GM04503 (cell line): ENCODE results near the gene GATA3.

Experiments used
- DNase-seq: peaks from one replicate; pipeline ENCODE4 v3.0.0-alpha.2; 2012; ENCODE audit warnings: low read depth

GATA3 gene

GRCh38 chr10:8102708-8103401 lies 48.4 kb downstream of the GATA3 start:
- DNase-seq, result no peak

- DNase-seq, result no peak
Observed at GRCh38 chr10:8103543-8103942, 49.1 kb downstream of the GATA3 start.

- DNase-seq, result no peak
Observed at GRCh38 chr10:8104005-8104404, 49.5 kb downstream of the GATA3 start.

DNA sequence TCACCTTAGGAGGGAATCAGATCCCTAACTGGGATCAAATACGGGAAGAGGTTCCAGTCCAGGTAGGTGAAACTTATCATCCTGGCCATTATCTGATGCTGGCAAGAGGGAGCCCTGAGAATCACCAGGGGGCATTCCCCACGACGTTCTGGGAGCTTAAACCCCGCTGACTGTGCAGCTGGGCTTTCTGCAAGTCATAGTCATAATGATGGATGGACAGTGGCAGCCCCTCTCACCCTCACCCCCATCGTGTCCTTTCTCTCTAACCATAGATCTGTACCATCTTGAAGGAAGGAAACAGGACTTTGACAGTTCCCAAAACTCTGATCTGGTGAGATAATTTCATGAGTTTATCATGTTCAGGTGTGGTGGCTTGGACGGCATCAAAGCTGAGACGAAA lies 50.2 kb downstream of the GATA3 start:
- DNase-seq, result no peak

GRCh38 chr10:8105932-8106331 lies 51.4 kb downstream of the GATA3 start:
- no peak for DNase-seq

DNA sequence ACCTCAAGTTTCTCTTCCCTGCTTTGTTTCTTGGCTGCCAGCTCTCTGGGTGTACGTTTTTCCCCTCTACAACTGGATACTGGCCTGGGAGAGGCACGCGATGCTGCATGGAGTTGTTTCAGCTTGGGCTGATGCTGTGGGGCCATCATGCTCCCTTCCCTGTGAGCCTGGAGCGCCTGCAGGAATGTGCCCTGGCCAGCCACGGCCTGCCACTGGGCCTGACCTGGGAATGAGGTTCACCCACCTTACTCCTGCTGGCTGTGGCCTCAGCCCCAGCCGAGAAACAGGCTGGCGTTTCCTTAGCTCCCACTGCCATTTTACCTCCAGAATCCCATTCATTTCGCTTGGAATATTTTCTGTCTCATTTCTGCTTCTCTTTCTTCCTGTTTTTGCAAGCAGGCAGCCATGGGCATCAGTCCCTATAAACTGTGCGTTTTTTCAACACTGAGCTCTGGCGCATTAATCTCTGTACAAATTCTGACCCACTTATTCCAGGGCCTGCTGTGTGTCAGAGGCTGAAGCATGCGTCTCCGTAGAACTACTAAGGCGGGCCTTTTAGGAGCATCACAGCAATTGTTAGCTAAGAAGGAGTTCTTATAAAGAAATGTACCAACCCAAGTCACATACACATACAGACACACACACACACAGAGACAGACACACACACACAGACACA lies 57.9 kb downstream of the GATA3 start:
- DNase-seq, result no peak

- no peak for DNase-seq
Observed at GRCh38 chr10:8112942-8113442, 58.5 kb downstream of the GATA3 start.

DNA sequence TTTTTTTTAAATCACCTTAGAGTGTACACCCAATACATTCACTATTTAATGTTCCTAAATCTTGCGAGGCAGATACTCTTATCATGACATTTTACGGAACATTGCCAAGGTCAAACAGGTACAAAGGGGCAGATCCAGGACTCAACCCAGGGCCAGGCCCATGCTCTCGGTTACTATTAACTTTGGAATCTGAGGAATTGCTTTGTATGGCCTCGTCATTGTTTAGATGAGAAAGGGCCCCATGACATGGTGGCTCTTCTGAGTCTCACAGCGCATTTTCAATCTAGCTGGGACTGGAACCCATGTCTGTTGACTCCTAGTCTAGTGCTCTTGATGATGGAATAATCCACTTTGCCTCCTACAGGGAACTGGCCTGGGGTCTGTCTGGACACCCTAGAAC lies 59.1 kb downstream of the GATA3 start:
- no peak for DNase-seq

DNA sequence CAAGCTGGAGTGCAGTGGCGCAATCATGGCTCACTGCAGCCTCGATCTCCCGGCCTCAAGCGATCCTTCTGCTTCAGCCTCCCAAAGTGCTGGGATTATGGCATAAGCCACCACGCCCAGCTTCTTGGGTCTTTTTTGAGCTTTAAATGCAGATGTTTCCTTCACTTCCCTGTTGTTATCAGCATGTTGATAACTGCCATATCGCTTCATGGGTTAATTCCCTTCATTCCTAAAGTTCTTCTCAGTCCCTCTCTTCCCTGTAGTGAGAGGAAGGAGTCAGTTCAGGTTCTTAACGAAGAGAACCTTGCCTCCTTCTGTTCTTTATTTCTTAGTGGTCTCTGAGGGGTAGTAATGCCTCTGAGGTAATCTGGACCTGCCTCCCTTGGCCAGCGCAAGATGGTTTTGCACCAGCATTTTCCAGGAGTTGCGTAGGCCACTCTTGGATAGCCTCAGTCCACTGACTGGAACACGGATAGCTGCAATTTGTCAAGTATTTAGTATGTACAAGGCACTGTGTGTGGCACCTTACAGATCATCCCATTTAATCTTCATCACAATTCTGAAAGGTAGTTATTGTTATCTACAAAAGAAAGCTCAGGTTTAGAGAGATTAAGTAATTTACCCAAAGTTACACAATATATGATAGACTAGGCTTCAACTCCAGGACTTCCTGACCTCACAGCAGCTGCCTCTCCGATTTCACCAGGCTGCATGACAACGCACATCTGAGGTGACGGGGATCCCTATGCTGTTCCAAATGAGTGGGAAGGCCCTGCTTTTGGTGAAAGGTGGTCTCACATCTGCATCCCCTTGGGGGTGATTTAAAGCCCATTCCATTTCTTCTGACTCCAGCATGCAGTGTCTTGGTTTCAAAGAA lies 60.5 kb downstream of the GATA3 start:
- DNase-seq, result no peak

GRCh38 chr10:8115618-8115980 lies 61.1 kb downstream of the GATA3 start:
- no peak for DNase-seq

GRCh38 chr10:8116474-8116873 lies 62.0 kb downstream of the GATA3 start:
- DNase-seq, result no peak

DNA sequence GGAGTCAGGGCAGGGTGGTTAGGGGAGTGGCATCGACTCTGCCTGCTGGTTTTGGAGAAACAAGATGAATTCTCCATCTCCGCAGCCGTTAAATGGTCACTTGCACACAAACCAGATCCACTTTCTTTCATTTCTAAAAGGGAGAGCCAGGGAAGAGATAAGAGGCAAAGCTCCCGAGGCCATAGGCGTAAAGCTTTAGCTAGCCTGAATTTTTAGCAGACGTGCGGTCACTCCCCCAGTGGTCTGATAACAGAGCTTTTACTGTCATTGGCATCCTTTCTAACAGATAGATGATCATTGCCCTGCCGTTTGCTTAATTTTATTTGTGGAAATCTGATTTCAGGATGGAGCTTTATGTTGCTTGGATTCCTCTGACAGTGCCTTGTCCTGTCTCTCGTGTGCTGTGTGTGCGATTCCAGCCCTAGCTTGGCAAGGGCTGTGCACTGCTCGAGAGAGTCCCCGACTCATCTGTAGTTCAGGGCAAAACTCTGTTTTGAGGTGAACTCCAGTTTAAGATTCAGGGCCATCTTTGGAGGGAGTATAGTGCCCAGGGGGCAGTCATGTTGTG lies 62.5 kb downstream of the GATA3 start:
- no peak for DNase-seq

DNA sequence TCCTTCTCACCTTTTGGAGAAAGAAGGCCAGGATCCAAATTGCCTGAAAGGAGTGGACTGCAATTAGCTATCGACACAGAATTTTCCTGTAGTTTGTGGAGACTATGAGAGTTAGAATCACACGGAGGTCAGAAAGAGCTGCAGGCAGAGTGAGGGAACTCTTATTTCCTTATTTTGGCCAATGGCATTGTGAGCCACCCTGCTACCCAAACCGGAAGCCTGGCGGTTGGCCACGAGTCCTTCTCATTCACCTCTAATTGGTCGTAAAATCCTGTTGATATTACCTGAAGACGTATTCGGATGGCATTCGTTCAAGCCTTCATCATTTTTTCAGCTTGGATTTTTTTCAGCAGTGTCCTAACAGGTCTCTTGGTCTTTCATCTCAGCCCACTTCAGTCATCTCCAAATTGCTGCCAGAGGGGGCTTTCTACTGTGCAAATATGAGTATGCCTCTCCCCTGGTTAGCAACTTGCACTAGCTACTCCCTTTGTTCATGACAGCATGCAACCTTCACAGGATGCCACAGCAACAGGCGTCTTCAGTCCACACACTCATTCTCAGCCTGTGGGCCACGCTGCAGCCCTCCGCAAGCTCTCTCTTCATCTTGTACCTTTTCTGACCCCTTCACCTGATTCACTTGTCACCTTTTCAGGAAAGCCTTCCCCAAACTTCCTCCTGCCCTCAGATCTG lies 66.9 kb downstream of the GATA3 start:
- DNase-seq, result no peak

DNA sequence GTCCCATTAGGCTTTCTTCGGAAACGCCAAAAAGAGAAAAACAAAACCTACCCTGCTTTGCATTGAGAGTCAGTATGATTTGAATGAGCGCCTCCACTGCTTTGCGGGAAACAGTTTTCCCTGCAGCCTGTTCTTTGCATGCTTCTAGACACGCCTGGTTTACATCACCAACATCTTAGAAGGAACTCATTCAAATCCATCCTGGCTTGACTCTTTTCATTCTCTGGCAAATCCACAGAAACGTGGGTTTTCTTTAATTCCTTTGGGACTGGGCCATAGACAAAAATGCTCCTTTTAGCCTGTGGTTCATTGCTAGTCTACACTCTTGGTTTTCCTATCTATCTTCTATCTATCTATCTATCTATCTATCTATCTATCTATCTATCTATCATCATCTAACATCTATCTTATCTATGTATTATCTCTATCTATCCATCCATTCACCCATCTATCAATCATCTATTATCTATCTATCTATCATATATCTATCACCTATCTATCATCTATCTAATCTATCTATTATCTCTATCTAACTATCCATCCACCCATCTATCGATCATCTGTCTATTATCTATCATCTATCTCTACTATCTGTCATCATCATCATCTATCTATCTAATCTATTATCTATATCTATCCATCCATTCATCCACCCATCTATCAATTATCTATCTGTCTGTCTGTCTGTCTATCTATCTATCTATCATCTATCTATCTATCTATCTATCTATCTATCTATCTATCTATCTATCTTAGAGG lies 68.3 kb downstream of the GATA3 start:
- no peak for DNase-seq

GRCh38 chr10:8124436-8124835 lies 69.9 kb downstream of the GATA3 start:
- no peak for DNase-seq
